Left renal cortex interstitium (tissue), 4 donors: ENCODE results near the gene REELD1. TPM values are rescaled to one million over a fixed set of nuclear protein-coding genes. Genes with fewer than 3 reads are reported as not detected.
A peak's percentile ranks its signal among the peaks of the same experiment; 100 is the strongest.

ENCODE experiments used
- DNase-seq, 4 donors: peaks; one replicate each; pipeline ENCODE4 v3.0.0-alpha.2; 2013; ENCODE audit warnings: low read depth in 4 of 4, low spot score in 2 of 4, missing footprints in 1 of 4
- polyA plus RNA-seq, 4 donors: library from polyadenylated mRNA; unstranded; fragments of 120-200 nt; gene quantifications; one replicate each; pipeline ENCODE4 v1.2.1, GENCODE V29; 2013; ENCODE audit not compliant: insufficient read length in 4 of 4

REELD1 gene
- polyA plus RNA-seq, 4 donors = 0.22 to 0.88 (median 0.37) TPM

DNA sequence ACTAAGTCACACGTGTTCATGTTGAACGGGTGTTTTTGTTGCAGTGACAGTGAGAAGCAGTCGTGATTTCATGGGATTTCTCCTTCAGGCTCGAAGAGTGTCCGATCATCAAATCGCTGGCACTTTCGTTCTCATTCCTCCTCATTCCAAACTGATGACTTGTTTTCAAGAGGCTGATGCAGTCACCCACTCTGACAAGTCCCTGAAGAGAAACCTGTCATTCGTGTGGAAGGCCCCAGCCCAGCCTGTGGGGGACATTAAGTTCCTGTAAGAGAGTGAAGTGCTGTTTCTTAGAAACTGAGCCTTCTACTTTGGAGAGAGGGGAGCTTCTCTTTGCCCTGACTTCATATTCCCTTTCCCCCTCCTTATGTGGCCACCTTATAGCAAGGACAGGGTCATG is 8.0 kb downstream of the REELD1 start:
- DNase-seq = no peak

GRCh38 chr4:146224326-146224966 is 10.1 kb downstream of the REELD1 start:
- no peak for DNase-seq

- DNase-seq = no peak
Measured at GRCh38 chr4:146229406-146229805, 15.1 kb downstream of the REELD1 start.

DNA sequence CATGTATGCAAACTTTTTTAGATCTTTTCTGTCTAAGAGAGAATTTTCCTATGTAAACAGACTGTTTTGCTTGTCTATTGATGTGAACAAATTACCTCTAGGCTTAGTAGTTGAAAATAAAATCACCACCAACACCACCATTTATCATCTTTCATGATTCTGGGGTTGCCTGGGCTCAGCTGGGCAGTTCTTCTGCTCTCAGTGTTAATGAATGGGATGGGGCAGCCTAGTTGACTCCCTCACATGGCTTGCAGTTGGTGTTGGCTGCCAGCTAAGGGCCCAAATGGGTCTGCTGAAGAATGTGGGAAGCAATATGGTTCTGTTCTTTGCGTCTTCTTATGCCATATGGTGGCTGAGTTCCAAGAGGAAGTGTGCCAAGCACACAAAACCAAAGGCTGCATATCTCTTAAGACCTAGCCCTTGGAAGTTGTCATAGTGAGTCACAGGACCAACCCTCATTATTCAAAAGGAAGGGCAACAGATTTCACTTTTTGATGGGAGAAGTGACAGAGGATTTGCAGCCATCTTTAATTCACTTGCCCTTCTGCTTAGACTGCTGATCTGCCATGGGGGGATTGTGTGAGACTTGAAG is 17.9 kb downstream of the REELD1 start:
- DNase-seq = no peak

- DNase-seq = no peak
Measured at GRCh38 chr4:146235654-146236177, 21.4 kb downstream of the REELD1 start.

- DNase-seq = no peak
Measured at GRCh38 chr4:146236216-146236615, 21.9 kb downstream of the REELD1 start.

GRCh38 chr4:146237092-146237491 is 22.8 kb downstream of the REELD1 start:
- no peak for DNase-seq

DNA sequence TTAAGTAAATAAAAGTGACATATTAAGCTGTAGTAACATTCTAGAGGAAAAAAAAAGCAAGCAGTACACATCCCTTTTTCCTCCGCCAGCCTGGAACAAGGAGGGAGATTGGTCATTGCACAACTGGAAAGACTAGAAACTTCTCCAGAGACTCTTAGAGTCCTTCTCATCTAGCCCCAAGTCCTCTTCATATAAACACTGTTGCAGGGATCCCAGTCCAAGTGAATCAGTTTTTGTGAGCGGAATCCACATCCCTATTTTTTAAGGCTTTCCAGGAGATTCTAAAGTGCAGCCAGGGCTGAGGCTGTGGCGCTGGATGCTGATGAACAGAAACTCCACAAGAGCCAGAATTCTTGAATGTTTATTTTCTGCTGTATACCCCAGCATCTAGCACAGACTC is 23.8 kb downstream of the REELD1 start:
- DNase-seq = no peak

- DNase-seq = no peak
Measured at GRCh38 chr4:146243141-146243882, 29.0 kb downstream of the REELD1 start.

GRCh38 chr4:146243883-146244277 is 29.5 kb downstream of the REELD1 start:
- no peak for DNase-seq

DNA sequence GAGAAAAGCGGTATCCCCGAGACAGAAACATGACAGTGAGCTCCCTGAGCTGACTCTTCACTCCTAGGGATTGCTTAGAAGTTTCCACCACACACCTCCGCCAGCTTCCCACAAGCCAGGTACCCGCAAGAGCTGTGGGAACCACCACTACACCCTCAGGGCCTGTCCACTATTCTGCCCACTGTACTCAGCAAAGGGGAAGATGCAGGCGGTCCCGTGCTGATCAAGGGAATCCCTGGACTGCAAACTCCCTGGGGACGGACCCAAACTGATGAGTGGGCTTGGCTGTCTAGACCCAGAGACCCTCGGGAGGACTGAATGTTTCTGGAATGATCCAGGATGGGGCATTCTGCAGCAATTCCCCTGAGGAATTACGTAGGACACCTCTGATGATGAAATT is 30.2 kb downstream of the REELD1 start:
- no peak for DNase-seq

DNA sequence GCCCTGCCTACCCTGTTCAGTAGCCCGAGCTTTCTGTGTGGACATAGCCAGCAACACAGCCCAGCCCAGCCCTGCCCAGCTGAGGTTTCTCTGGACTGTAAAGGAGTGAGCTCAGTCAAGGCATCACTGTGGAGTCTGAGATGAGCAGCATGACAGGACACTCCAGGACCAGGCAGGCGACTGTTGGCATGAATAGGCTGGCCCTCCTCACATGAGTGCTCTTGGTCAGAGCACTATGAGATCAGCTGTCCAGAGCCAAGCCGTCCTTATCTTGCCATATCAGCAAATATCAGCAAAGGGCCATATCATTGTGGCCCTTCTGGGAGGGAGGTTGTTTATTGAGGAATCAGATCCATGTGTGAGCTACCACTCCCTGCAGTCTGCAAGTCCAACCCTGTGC is 30.9 kb downstream of the REELD1 start:
- DNase-seq = peak in 1 of 4 donors; percentile 4

GRCh38 chr4:146245850-146246249 is 31.5 kb downstream of the REELD1 start:
- DNase-seq = no peak

- DNase-seq = no peak
Measured at GRCh38 chr4:146246381-146246780, 32.0 kb downstream of the REELD1 start.

DNA sequence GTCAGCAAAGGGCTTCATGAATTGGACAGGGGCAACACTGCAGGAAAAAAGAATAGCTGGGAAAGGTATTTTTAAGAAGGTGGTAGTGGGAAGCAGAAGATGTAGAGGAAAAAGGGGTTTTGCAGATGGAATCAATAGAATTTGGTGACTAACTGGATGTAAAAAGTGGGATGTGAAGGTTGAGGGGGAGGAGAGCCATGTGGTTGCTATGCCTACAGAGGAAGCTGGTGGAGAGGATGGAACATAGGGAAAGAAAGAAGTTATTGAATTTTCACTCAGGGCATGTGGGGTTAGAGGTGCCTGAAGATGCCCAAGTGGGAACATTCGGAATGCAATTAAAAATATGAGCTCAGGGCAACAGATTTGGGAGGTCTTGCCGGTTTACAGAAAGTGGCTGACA is 33.0 kb downstream of the REELD1 start:
- DNase-seq = no peak

DNA sequence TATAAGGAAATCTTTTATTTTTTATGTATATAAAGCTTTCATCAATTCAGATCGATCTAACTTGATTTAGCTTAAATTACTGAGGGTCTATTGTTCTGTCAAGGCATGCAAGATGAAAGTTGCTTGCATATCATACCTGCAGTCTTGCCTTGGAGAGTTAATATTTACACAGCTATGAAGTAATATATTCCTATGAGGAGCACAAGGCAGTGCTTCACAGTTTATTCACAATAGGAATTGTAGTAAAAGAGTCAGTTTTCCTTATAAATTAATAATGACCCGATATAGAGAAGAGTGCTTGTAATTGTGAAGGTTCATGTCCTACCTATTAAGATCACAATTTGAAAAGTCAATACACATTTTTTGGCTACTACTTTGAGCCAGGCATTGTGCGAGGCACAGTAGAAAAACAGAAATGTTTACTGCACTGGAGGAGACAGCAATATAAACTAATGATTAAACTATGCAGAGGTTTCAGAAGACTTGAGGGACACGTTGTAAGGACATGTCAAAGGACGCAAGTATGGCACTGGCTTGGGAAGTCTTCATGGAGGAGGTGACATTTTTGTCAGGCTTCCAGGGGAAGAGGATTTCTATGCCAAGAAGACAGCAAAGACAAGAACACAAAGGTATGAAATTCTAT is 38.8 kb downstream of the REELD1 start:
- no peak for DNase-seq

DNA sequence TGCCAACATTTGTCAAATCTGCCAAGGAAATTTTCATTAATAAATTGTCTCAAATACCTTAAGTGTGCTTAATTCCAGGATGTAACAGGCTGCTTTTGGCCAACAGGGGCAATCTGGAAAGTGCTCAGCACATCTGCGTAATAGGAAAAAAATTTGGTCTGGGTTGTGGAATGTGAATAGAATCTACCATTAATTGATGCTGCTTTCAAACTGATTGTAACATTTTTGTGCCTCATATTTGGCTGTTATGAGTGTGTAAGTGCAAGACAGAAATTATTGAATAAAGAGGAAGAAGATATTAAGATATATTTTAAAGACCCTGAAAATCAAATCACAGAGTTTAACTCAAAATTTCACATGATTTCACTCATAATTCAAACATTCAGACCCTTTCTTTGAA is 41.1 kb downstream of the REELD1 start:
- DNase-seq = no peak

- no peak for DNase-seq
Measured at GRCh38 chr4:146255874-146256273, 41.5 kb downstream of the REELD1 start.

DNA sequence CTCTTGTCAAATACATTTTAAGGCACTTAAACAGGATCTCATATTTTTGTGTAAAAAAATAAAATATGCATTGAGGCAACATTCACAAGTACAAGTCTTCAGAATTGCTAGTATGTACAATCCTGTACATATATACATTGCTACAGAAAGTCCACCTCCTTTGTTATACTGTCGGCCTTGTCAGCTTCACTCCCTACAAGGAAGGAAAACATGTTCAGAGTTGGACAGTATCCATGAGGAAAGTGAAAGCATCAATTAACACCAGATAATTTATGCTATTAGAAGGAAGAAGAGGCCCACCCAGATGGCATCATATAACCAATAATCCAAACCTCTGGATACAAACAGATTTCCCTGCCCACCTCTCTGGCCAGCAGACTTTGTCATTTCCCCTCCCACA is 42.0 kb downstream of the REELD1 start:
- DNase-seq = no peak

DNA sequence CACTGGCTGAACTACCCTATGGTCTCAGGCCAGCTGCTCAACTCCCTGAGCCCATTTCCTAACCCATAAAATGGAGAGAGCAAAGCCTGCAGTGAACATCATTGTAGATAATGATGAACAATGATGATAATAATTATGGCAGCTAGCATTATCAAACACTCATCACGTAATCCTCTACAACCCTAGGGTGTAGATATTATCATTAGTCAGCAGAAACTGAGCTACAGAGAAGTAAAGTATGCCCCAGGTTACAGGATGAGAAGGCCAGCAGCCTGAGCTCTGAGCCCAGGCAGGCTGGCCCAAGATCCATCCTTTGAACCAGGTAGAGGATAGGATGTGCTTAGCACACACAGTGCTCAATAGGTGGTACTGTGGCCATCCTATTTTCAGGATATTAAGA is 43.2 kb downstream of the REELD1 start:
- DNase-seq = no peak

- DNase-seq = no peak
Measured at GRCh38 chr4:146260521-146260920, 46.2 kb downstream of the REELD1 start.
